Peyer's patch (tissue), 4 donors: ENCODE results near the gene ATP11B.

Experiments
- CTCF ChIP-seq, 6 experiments: fragments of 450-650 bp in 4 of 6; fragments of 200-600 bp in 2 of 6; sonication (generic) in 1 of 6; IDR thresholded peaks; one replicate each; pipeline ENCODE4 v1.5.1; 2017 to 2019; ENCODE audit warnings: antibody characterized with exemption in 6 of 6, mild to moderate bottlenecking in 3 of 6, moderate library complexity in 1 of 6
- POLR2A ChIP-seq, 2 donors: fragments of 450-650 bp; IDR thresholded peaks; one replicate each; pipeline ENCODE4 v1.5.1; 2017; ENCODE audit warnings: antibody characterized with exemption in 2 of 2, mild to moderate bottlenecking in 2 of 2, moderate library complexity in 2 of 2

- no peak for TF ChIP-seq CTCF (IDR thresholded peaks at IDR 0.05)
- TF ChIP-seq POLR2A (IDR thresholded peaks at IDR 0.05) = no peak
Measured at GRCh38 chr3:182949688-182950087, 156.4 kb downstream of the ATP11B start.
